Activated T-cell treated with anti-CD3 and anti-CD28 coated beads, Interleukin-2, amount 50 U/mL, for 1 hour (primary cell): Measurements from ENCODE around the gene TANGO2.

ENCODE experiments used
- DNase-seq: peaks from one replicate; pipeline ENCODE4 v3.0.0-alpha.2; 2020

The TANGO2 gene

GRCh38 chr22:20052309-20053259 lies 31.7 kb downstream of the TANGO2 start:
- no peak for DNase-seq

- no peak for DNase-seq
Observed at GRCh38 chr22:20053407-20054033, 32.6 kb downstream of the TANGO2 start.

DNA sequence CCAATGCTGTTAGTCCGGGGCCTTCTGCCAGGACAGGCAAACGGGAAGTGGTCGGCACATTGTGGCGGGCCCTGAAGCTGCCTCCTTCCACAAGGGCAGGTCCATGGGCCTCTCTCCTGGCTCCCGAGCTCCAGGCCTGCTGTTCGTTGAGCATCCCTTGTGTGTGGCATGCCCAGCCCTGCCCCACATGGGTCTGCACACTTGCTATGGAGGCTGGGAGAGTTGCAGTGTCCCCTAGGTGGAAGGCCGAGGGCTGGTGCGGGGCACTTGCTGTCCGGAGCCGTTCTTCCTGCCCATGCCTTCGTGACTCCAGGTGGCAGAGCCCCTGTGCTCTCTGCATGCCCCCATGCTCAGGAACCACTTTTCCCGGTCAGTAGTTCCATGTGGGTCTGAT lies 33.1 kb downstream of the TANGO2 start:
- DNase-seq: no peak

- no peak for DNase-seq
Observed at GRCh38 chr22:20054485-20054884, 33.6 kb downstream of the TANGO2 start.

DNA sequence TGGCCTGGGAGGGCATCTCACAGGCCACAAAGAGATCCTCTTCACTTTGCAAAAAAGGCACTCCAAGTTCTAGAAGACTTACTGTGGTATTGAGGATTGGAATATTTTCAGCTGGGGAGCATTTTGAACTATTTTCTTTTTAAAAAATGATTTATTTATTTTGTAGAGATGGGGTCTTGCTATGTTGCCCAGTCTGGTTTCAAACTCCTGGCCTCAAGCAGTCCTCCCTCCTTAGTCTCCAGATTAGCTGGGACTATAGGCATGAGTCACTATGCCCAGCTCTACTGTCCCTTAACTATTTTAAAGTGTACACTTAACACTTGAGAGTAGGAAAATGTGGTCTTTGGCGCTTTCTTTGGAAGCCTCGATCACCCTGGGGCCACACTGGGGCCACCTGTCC lies 34.2 kb downstream of the TANGO2 start:
- no peak for DNase-seq

DNA sequence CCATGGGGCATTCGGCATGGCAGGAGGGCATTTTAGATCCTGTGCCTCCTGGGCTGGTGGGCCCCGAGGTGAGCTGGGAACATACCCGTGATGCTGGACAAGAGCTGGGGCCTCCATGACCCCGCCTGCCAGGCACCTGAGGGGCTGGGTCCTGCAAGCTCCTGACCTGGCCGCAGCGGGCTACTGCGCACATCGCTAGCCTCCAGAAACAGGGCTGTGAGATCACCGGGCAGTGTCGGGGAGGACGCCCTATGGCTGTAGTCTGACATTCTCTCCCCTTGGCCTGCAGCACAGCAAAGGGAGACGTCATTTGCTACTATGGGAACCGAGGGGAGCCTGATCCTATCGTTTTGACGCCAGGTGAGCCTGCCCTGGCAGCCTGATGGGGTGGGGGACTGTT lies 34.7 kb downstream of the TANGO2 start:
- no peak for DNase-seq

DNA sequence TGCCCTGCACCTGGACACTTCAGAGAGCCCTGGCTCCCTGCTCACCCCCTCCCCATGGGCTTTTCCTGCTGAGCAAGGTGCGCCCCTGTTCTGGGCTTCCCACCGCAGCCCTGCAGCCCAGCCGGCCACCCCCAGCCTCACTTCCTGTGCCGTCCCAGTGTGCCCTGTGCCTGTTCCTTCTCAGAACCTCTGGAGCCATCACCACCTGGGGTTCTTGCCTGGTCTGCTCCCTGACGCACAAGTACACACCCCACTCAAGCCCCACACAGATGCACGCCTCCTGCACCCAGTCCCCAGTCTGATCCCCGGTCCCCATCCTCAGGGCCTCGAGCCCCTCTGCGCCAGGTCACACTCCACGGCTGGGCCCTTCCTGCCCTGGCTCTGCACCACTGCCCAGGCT lies 35.3 kb downstream of the TANGO2 start:
- no peak for DNase-seq

DNA sequence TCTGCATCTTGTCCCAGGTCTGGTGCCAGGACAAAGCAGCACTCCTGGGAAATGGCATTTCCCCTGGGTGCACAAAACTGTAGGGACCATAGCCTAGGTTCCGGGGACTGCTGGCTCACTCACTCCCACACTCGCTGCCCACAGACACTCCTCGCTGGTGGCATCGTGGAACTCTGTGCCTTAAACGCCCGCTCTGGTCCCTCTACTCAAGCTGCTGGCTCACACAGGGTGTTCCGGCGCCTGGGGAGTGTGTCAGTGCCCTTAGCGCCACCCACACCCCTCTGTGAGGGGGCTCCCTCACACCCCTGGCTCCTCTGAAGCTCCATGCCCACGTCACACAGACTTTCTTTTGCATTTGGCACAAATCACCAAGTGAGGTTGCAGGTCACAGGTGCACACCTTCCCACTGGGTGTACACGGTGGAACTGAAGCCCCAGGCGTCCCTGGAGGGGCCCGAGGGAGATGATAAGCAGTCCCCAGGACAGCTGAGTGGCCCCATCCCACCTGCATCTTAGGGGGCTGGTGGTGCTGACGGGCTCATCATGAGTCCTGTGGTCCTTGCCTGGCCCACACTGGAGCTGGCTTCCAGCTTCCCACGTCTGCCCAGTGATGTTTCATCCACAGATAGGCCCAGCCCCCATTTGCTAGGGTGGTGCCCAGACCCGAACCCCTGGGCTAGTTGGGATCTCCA lies 35.9 kb downstream of the TANGO2 start:
- no peak for DNase-seq

- no peak for DNase-seq
Observed at GRCh38 chr22:20057596-20058268, 36.8 kb downstream of the TANGO2 start.

GRCh38 chr22:20058989-20059770 lies 38.3 kb downstream of the TANGO2 start:
- DNase-seq: no peak

DNA sequence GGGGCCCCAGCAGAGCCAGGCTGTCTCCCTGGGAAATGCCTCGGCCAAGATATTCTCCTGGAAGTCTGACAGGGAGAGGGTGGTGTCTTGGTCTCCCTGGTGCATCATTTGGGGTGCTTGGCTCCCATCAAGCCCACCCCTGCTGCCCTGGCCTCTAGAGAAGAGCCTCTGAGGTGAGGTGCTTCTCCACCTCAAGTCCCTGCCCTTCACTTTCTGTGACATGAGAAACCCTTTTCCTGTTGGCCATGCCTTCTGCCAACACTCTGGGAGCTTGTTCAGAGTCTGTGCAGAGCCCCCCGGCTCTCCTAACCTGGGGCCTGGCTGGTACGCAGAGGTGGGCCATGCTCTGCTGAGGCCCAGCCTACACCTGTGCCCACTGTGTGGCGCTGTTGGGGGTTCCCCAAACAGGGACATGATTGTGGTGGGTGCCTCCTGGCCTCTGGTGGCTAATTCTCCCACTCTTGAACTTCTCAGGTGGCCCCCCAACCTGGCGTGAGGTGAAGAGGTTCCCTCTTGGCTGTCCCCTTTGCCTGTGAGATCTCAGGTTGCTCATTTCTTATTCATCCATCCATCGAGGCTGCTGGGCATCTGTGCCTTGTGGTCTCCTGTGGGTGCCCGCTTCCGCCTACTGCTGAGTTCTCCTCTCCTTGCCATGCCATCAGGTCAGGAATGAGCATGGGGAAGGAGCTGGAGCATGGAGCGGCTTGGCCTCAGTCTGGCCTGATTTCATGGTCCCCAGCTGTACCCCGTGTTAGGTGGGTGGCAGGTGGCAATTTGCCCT lies 40.0 kb downstream of the TANGO2 start:
- peak; percentile 27 for DNase-seq

DNA sequence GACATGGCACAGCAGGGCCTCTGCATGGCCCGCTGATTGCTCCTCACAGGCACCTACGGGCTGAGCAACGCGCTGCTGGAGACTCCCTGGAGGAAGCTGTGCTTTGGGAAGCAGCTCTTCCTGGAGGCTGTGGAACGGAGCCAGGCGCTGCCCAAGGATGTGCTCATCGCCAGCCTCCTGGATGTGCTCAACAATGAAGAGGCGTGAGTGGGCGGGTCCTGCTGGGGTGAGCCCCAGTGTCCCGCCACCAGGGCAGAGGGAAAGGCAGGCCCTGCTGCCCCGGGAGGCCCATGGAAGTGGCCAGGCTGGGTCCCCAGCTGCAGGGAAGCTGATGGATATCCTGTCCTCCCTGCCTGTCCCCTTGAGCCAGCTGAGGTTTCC lies 40.6 kb downstream of the TANGO2 start:
- no peak for DNase-seq

DNA sequence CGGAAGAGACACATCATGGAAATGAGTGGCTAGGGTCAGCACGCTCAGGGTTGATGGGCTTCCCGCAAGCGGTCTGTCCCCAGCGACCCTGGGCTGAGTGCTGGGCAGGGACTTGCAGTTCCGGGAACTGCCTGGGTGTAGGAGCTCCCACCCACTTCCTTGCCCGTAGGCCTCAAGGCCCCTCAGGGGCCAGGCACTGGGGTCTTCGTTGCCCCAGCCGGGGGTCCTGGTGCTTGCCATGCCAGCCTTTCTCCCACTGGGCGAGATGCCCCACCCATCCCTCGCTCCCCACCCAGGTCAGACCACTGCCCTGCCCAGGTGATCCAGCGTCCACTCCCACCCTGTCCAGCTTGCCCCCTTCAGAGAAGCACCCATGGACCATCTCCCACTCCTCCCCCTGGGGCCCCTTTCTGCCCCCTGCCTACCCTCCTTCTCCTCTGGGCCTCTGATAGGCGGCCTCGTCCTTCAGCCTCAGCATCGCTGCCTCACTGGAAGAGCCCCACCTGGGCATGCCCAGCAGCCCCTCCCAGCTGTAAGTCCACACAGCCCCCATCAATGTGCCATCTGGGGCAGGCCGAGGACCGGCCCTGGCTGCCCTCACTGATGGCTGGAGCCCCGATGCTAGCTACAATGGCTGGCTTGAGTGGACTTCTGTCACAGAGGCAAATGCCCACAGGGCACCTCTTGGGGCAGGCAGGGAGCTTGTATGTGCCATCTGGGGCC lies 41.3 kb downstream of the TANGO2 start:
- no peak for DNase-seq

GRCh38 chr22:20062766-20063083 lies 41.8 kb downstream of the TANGO2 start:
- DNase-seq: no peak

DNA sequence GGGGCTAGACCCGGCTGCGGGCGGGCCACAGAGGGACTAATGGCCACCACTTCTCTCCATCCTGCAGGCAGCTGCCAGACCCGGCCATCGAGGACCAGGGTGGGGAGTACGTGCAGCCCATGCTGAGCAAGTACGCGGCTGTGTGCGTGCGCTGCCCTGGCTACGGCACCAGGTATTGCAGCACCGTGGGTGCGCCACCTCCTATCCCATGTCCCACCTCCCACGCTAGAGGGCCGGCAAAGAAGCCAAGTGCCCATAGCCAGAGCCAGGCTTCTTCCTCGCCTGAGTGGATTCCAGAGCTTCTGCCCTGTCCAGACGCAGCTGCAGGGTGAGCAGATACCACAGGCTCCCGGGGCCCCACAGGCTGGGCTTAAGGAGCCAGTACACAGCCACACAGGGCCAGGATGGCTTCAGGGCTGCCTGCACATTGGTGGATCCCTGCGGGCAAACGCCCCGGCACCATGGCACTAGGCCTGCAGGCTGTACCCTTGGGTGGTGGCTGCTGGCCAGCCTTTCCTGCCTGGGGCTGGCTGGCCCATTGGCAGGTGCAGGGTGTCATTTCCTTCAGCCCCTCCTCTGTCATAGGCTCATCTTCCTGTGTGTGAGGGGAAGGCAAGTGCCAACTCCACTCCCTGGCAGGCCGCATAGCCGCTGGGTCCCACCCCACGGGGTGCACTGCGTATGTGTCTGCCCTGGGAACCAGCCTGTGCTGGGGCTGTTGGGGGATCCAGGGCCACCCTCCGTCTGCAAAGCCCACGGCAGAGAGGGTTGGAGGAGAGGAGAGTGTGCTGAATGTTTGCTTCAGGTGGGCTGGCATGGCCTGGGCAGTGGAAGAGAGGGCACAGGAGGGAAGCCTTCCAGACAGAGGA lies 42.6 kb downstream of the TANGO2 start:
- DNase-seq: no peak

DNA sequence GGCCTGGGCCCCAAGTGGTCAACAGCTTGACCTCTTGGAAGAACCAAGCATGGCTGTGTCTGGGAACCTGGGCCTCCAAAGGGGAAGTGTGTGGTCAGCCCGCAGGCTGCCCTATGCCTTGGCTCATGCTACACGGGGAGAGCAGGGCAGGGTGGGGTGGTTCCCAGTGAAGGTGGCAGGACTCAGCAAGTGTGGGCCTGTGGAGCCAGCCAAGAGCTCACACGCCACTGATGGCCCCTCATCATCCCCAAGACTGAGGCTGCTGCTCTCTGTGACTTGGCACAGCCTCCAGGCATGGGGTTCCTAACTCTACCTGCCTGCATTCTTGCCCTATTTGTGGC lies 43.2 kb downstream of the TANGO2 start:
- no peak for DNase-seq

GRCh38 chr22:20064545-20065262 lies 43.8 kb downstream of the TANGO2 start:
- DNase-seq: no peak

GRCh38 chr22:20065896-20066616 lies 45.1 kb downstream of the TANGO2 start:
- DNase-seq: no peak
